ENCODE results near the gene FAM180A.
"Not testable (repeated sequence)": the region's sequence is repeated elsewhere in the genome, so short reads cannot be mapped to it uniquely, and the experiment has no call there.

Gene FAM180A

DNA sequence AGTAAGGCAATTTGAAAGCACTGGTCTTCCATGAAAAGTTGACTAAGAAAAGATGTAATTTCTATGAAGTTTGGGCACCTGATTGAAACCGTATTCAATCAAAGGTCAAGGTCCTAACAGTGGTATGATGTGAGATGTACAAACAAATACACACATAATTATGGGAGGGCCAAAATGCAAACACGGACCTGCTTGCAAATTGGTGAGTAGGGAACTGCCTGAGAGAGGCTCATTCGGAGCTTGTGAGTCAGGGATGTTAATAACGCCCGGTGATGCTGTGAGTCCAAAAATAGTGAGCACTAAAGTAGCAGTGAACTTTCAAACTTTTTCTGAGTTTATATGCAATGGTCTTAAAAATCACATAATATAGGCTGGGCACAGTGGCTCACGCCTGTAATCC lies 34.2 kb upstream of the FAM180A start:
- no peak for DNase-seq (ENCODE audit: low read depth)
- H3K4me3 ChIP-seq (ENCODE audit: low read length): no peak overlapping the region
- TF ChIP-seq, protein P1, sequence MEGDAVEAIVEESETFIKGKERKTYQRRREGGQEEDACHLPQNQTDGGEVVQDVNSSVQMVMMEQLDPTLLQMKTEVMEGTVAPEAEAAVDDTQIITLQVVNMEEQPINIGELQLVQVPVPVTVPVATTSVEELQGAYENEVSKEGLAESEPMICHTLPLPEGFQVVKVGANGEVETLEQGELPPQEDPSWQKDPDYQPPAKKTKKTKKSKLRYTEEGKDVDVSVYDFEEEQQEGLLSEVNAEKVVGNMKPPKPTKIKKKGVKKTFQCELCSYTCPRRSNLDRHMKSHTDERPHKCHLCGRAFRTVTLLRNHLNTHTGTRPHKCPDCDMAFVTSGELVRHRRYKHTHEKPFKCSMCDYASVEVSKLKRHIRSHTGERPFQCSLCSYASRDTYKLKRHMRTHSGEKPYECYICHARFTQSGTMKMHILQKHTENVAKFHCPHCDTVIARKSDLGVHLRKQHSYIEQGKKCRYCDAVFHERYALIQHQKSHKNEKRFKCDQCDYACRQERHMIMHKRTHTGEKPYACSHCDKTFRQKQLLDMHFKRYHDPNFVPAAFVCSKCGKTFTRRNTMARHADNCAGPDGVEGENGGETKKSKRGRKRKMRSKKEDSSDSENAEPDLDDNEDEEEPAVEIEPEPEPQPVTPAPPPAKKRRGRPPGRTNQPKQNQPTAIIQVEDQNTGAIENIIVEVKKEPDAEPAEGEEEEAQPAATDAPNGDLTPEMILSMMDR (conservative IDR thresholded peaks at IDR 0.05; ENCODE audit: low read length): no peak

DNA sequence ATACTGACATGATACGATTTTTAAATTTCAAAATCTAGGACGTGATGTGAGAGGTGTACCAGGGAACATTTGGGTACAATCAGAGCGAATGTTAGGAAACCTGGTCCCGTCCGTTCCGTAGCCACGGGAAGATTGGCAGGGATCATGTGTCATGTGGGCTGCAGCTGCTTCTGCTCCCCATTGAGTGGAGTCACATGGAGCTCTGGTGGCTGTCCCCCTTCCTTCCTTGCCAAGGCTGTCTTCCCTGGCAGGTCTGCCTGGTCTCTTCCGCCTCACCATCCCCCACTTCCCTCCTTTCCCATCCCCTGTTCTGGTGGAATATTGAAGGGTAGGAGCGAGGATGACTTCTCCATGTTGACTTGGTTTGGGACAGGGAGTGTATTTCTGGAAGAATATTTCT lies 33.8 kb upstream of the FAM180A start:
- TF ChIP-seq, protein P1 (conservative IDR thresholded peaks at IDR 0.05; ENCODE audit: low read length): no peak
- no peak overlapping the region for H3K4me3 ChIP-seq (ENCODE audit: low read length)
- DNase-seq (ENCODE audit: low read depth): no peak

GRCh38 chr7:135777626-135778398 lies 29.2 kb upstream of the FAM180A start:
- no peak for DNase-seq (ENCODE audit: low read depth)
- TF ChIP-seq, protein P1 (conservative IDR thresholded peaks at IDR 0.05; ENCODE audit: low read length): no peak

DNA sequence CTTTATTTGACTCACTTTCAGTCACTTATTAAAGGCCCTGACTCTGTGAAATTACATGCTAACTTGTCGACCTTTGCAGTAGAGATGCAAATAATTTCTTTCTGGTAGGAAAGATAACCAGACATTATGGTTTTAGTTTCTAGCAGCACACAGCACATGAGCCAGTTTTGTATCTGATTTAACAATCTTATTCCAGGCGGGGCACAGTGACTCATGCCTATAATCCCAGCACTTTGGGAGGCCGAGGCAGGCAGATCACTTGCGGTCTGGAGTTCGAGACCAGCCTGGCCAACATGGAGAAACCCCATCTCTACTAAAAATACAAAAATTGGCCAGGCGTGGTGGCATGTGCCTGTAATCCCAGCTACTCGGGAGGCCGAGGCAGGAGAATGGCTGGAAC lies 27.3 kb upstream of the FAM180A start:
- DNase-seq (ENCODE audit: low read depth); H3K4me3 ChIP-seq (ENCODE audit: low read length): not testable (repeated sequence)

More at GRCh38 chr7:135777626-135778398, 29.2 kb upstream of the FAM180A start:
- H3K4me3 ChIP-seq (ENCODE audit: low read length): no peak overlapping the region

- peak; percentile 35 for DNase-seq (ENCODE audit: low read depth)
- TF ChIP-seq, protein P1 (conservative IDR thresholded peaks at IDR 0.05; ENCODE audit: low read length): no peak
- H3K4me3 ChIP-seq (ENCODE audit: low read length): no peak overlapping the region
These were observed 26.6 kb upstream of the FAM180A start for GRCh38 chr7:135775230-135775629.

GRCh38 chr7:135774284-135774683 lies 25.7 kb upstream of the FAM180A start:
- DNase-seq (ENCODE audit: low read depth): peak; percentile 73
- TF ChIP-seq, protein P1 (conservative IDR thresholded peaks at IDR 0.05; ENCODE audit: low read length): no peak
- H3K4me3 ChIP-seq (ENCODE audit: low read length): no peak overlapping the region

DNA sequence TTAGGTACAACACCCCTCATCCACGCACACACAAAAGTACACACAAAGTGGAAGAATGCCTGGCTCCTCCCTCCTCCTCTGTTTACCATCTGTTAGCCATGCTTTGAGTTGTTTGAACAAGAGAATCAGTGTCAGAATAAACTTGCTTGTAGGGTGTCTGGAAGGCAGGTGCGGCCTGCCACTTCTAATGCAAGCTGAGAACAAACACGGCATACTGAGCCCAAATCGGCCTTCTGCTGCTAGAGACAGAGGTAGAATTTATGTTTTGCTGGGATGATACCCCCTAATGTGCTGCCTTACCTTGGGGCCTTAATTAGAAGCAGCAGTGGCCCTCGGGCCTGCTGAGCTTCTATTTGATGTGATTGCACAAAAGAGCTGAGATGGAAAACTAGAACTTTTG lies 24.9 kb upstream of the FAM180A start:
- H3K4me3 ChIP-seq (ENCODE audit: low read length): no peak overlapping the region
- TF ChIP-seq, protein P1 (conservative IDR thresholded peaks at IDR 0.05; ENCODE audit: low read length): no peak
- DNase-seq (ENCODE audit: low read depth): no peak
